HepG2 (cell line): ENCODE measurements around the gene MRPL18.

Experiments
- CTCF ChIP-seq: sonication (generic); formaldehyde crosslinking; IDR thresholded peaks from 2 replicates; pipeline ENCODE4 v1.5.0; 2020; ENCODE audit warnings: mild to moderate bottlenecking, missing genetic modification reagents, moderate library complexity
- IKZF4 ChIP-seq: sonication (generic); formaldehyde crosslinking; IDR thresholded peaks from 2 replicates; pipeline ENCODE4 v1.5.1; 2020; ENCODE audit warnings: borderline replicate concordance, mild to moderate bottlenecking, low read depth, missing genetic modification reagents; ENCODE audit errors: not compliant biosample characterization
- NR2F2 ChIP-seq: IDR thresholded peaks from 2 replicates; pipeline ENCODE4 v1.6.1; 2012; ENCODE audit warnings: low read depth, inconsistent platforms, borderline replicate concordance

GRCh38 chr6:159777240-159777904 is 12.9 kb upstream of the MRPL18 start:
- no peak for TF ChIP-seq CTCF (CRISPR knock-in tag)
- no peak for TF ChIP-seq NR2F2
- TF ChIP-seq IKZF4 (CRISPR knock-in tag), result no peak
